Measurements from ENCODE around the gene SUSD6.

SUSD6 gene

GRCh38 chr14:69666690-69667211, 55.4 kb downstream of the SUSD6 start:
- no peak overlapping the region for H3K4me3 ChIP-seq (ENCODE audit: control insufficient read depth, low read depth, low read length)
- TF ChIP-seq CTCF (conservative IDR thresholded peaks at IDR 0.05; ENCODE audit: control insufficient read depth, insufficient read depth, low read depth, low read length): no peak
- peak; percentile 54 for DNase-seq (ENCODE audit: low read depth)

- no peak for DNase-seq (ENCODE audit: low read depth)
- no peak overlapping the region for H3K4me3 ChIP-seq (ENCODE audit: control insufficient read depth, low read depth, low read length)
- no peak for TF ChIP-seq CTCF (conservative IDR thresholded peaks at IDR 0.05; ENCODE audit: control insufficient read depth, insufficient read depth, low read depth, low read length)
Measured at GRCh38 chr14:69667938-69668335, 56.5 kb downstream of the SUSD6 start.

GRCh38 chr14:69669375-69669774, 58.0 kb downstream of the SUSD6 start:
- H3K4me3 ChIP-seq (ENCODE audit: control insufficient read depth, low read depth, low read length): no peak overlapping the region

GRCh38 chr14:69670093-69670492, 58.7 kb downstream of the SUSD6 start:
- no peak overlapping the region for H3K4me3 ChIP-seq (ENCODE audit: control insufficient read depth, low read depth, low read length)
- no peak for TF ChIP-seq CTCF (conservative IDR thresholded peaks at IDR 0.05; ENCODE audit: control insufficient read depth, insufficient read depth, low read depth, low read length)
- no peak for DNase-seq (ENCODE audit: low read depth)

More at GRCh38 chr14:69669375-69669774, 58.0 kb downstream of the SUSD6 start:
- no peak for TF ChIP-seq CTCF (conservative IDR thresholded peaks at IDR 0.05; ENCODE audit: control insufficient read depth, insufficient read depth, low read depth, low read length)
- no peak for DNase-seq (ENCODE audit: low read depth)

- H3K4me3 ChIP-seq (ENCODE audit: control insufficient read depth, low read depth, low read length): no peak overlapping the region
- no peak for TF ChIP-seq CTCF (conservative IDR thresholded peaks at IDR 0.05; ENCODE audit: control insufficient read depth, insufficient read depth, low read depth, low read length)
- no peak for DNase-seq (ENCODE audit: low read depth)
Measured at GRCh38 chr14:69671365-69672030, 60.1 kb downstream of the SUSD6 start.

GRCh38 chr14:69672356-69672755, 61.0 kb downstream of the SUSD6 start:
- TF ChIP-seq CTCF (conservative IDR thresholded peaks at IDR 0.05; ENCODE audit: control insufficient read depth, insufficient read depth, low read depth, low read length): no peak
- no peak overlapping the region for H3K4me3 ChIP-seq (ENCODE audit: control insufficient read depth, low read depth, low read length)
- no peak for DNase-seq (ENCODE audit: low read depth)

Measured in fibroblast of mammary gland (primary cell).